ENCODE results near the gene CHTOP. TPM values are rescaled to one million over a fixed set of nuclear protein-coding genes. Genes with fewer than 3 reads are reported as not detected.

The CHTOP gene
- total RNA-seq, 2 experiments from 2014 or later = 70.9 to 107 TPM

DNA sequence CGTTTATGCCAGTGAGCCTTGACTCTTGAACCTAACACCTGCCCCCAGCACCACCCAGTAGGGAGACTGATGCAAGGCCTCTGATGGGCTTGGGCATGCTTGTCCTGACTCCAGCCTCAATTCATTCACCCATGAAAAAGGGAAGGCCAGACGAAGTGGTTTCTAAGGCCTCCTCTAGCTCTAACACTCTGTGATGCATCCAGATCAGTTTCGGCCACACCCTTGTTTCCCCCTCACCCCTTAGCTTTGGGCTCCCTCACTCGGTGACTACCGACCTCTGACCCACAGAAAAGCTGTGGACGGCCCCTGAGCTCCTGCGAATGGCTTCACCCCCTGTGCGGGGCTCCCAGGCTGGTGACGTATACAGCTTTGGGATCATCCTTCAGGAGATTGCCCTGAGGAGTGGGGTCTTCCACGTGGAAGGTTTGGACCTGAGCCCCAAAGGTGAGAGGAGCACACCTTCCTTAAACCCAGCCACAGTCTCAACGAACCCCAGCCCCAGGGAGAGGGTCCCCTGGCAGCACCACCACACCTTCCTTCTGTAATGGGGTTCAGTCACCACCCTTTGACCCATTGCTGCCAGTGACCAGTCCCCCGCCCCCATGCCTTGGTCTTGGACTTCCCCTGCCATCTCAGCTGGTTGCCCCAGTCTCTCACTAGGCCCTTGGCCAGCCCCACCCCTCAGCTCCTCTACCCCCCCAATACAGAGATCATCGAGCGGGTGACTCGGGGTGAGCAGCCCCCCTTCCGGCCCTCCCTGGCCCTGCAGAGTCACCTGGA, 53.7 kb downstream of the CHTOP start:
- Histone ChIP-seq H4K20me1 (ENCODE audit: insufficient read depth, low read length) (no peaks in the 10 kb centered on the region), H2AFZ (ENCODE audit: low read length) (no peak overlapping the region), H3K4me2 (ENCODE audit: low read length) (no peak overlapping the region), H3K36me3 (ENCODE audit: insufficient read depth, low read length) (no peaks in the 10 kb centered on the region), H3K27ac (ENCODE audit: low read depth, low read length, poor library complexity, severe bottlenecking) (no peak overlapping the region), H3K4me3 (ENCODE audit: low read depth, low read length, poor library complexity, severe bottlenecking) (no peak overlapping the region), H3K4me1 (ENCODE audit: insufficient read depth, low read length, poor library complexity, severe bottlenecking) (peaks cover 17% of the 10 kb centered on the region), H3K9me3 (ENCODE audit: low read length) (no peaks in the 10 kb centered on the region), H3K79me2 (ENCODE audit: insufficient read depth, low read depth, low read length) (no peaks in the 10 kb centered on the region), H3K9me2 (ENCODE audit: insufficient read depth, low read length) (no peaks in the 10 kb centered on the region)
- POLR2A ChIA-PET = interaction anchor here (0.6 kb wide), 1 partner anchor 300 kb away, joined by 6 read pairs; no protein-coding TSS in a partner anchor
- DNase-seq (ENCODE audit: low spot score) = no peak
- intact Hi-C loops (cut with micrococcal nuclease; ENCODE audit: unreplicated experiment) = no loop called here
- TF ChIP-seq EZH2phosphoT487 (IDR thresholded peaks at IDR 0.05; ENCODE audit: borderline replicate concordance, low read depth, low read length) = no peak
- TF ChIP-seq, protein P1, sequence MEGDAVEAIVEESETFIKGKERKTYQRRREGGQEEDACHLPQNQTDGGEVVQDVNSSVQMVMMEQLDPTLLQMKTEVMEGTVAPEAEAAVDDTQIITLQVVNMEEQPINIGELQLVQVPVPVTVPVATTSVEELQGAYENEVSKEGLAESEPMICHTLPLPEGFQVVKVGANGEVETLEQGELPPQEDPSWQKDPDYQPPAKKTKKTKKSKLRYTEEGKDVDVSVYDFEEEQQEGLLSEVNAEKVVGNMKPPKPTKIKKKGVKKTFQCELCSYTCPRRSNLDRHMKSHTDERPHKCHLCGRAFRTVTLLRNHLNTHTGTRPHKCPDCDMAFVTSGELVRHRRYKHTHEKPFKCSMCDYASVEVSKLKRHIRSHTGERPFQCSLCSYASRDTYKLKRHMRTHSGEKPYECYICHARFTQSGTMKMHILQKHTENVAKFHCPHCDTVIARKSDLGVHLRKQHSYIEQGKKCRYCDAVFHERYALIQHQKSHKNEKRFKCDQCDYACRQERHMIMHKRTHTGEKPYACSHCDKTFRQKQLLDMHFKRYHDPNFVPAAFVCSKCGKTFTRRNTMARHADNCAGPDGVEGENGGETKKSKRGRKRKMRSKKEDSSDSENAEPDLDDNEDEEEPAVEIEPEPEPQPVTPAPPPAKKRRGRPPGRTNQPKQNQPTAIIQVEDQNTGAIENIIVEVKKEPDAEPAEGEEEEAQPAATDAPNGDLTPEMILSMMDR (conservative IDR thresholded peaks at IDR 0.05; ENCODE audit: low read length) = no peak
- CTCF ChIA-PET (ENCODE audit: unreplicated experiment) = interaction anchor here (0.7 kb wide), 1 partner anchor 69 kb away, joined by 4 read pairs; no protein-coding TSS in a partner anchor
- no TSS peak for BruUV-seq (replicated peaks)

- Histone ChIP-seq H3K36me3 (ENCODE audit: insufficient read depth, low read length) (no peaks in the 10 kb centered on the region), H3K79me2 (ENCODE audit: insufficient read depth, low read depth, low read length) (no peaks in the 10 kb centered on the region), H3K9me3 (ENCODE audit: low read length) (no peaks in the 10 kb centered on the region), H2AFZ (ENCODE audit: low read length) (no peak overlapping the region), H4K20me1 (ENCODE audit: insufficient read depth, low read length) (no peaks in the 10 kb centered on the region), H3K4me1 (ENCODE audit: insufficient read depth, low read length, poor library complexity, severe bottlenecking) (peaks cover 17% of the 10 kb centered on the region), H3K9me2 (ENCODE audit: insufficient read depth, low read length) (no peaks in the 10 kb centered on the region), H3K4me2 (ENCODE audit: low read length) (no peak overlapping the region), H3K27ac (ENCODE audit: low read depth, low read length, poor library complexity, severe bottlenecking) (no peak overlapping the region), H3K4me3 (ENCODE audit: low read depth, low read length, poor library complexity, severe bottlenecking) (no peak overlapping the region)
- no peak for DNase-seq (ENCODE audit: low spot score)
- BruUV-seq (replicated peaks) = no TSS peak
- ChIA-PET POLR2A (no interaction called here), CTCF (ENCODE audit: unreplicated experiment) (interaction anchor here (0.7 to 0.8 kb wide), 2 partner anchors 16 to 69 kb away, joined by 3 to 4 read pairs; no protein-coding TSS in a partner anchor)
- intact Hi-C loops (cut with micrococcal nuclease; ENCODE audit: unreplicated experiment) = no loop called here
- TF ChIP-seq EZH2phosphoT487 (IDR thresholded peaks at IDR 0.05; ENCODE audit: borderline replicate concordance, low read depth, low read length) = no peak
- TF ChIP-seq, protein P1 (conservative IDR thresholded peaks at IDR 0.05; ENCODE audit: low read length) = no peak
Measured at GRCh38 chr1:153688276-153688675, 54.4 kb downstream of the CHTOP start.

All from OCI-LY7 (cell line).